NT2/D1 (cell line): ENCODE results near the gene F5.

Experiments used
- DNase-seq: peaks from one replicate; pipeline ENCODE4 v3.0.0-alpha.2; 2011; ENCODE audit warnings: low read depth, low spot score
- H3K27me3 ChIP-seq: 2 replicates; pipeline ENCODE4 v1.6.0; 2011; ENCODE audit warnings: mild to moderate bottlenecking; ENCODE audit not compliant: insufficient read length, insufficient read depth
- H3K36me3 ChIP-seq: 2 replicates; pipeline ENCODE4 v1.6.1; 2011; ENCODE audit warnings: mild to moderate bottlenecking, low read length, mixed read lengths; ENCODE audit not compliant: insufficient read depth, insufficient read length
- H3K4me1 ChIP-seq: 2 replicates; pipeline ENCODE4 v1.5.1; 2011; ENCODE audit not compliant: insufficient read depth, insufficient read length
- H3K4me3 ChIP-seq: 2 replicates; pipeline ENCODE4 v1.5.1; 2011; ENCODE audit warnings: low read depth; ENCODE audit not compliant: insufficient read length
- H3K9ac ChIP-seq: 2 replicates; pipeline ENCODE4 v1.6.0; 2011; ENCODE audit warnings: low read depth; ENCODE audit not compliant: insufficient read length
- H3K9me3 ChIP-seq: 2 replicates; pipeline ENCODE4 v1.5.1; 2011; ENCODE audit warnings: mild to moderate bottlenecking, low read length; ENCODE audit not compliant: insufficient read depth
- SUZ12 ChIP-seq: IDR thresholded peaks from 2 replicates; pipeline ENCODE4 v1.6.1; 2011; ENCODE audit not compliant: insufficient read length, insufficient read depth; ENCODE audit errors: extremely low read depth
- YY1 ChIP-seq: IDR thresholded peaks from 2 replicates; pipeline ENCODE4 v1.6.1; 2011; ENCODE audit not compliant: insufficient read length, insufficient read depth
- ZNF274 ChIP-seq: IDR thresholded peaks from 2 replicates; pipeline ENCODE4 v1.6.1; 2011; ENCODE audit warnings: mild to moderate bottlenecking, low read depth, low read length

F5 gene

GRCh38 chr1:169574336-169574735, 11.9 kb downstream of the F5 start:
- no peak overlapping the region for H3K9ac ChIP-seq
- no peaks in the 10 kb centered on the region for H3K4me1 ChIP-seq
- no peak overlapping the region for H3K4me3 ChIP-seq
- no peak for DNase-seq
- TF ChIP-seq SUZ12: no peak
- H3K36me3 ChIP-seq: no peaks in the 10 kb centered on the region
- no peaks in the 10 kb centered on the region for H3K9me3 ChIP-seq
- H3K27me3 ChIP-seq: no peaks in the 10 kb centered on the region

DNA sequence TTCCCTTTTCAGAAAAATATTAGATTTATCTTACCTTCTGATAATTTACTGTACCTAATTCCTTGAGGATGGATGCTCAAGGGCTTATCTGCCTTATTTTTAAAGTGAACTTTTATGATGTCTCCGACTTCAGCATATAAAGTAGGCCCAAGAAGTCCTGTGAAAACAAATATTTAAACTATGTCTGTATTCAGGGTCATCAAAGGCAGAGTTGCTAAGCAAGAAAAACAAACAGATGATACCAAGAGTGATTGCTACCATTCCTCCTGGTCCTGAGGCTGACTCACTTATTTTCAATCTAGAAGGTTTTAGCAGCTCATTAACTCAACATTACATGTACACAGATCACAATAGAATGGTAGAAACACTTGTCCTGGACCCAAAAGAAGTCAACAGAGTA, 14.1 kb downstream of the F5 start:
- Histone ChIP-seq H3K4me3 (no peak overlapping the region), H3K9ac (no peak overlapping the region), H3K36me3 (no peaks in the 10 kb centered on the region), H3K4me1 (no peaks in the 10 kb centered on the region), H3K9me3 (no peaks in the 10 kb centered on the region), H3K27me3 (no peaks in the 10 kb centered on the region)
- TF ChIP-seq ZNF274 (no peak), SUZ12 (no peak), YY1 (no peak)
- DNase-seq: no peak

DNA sequence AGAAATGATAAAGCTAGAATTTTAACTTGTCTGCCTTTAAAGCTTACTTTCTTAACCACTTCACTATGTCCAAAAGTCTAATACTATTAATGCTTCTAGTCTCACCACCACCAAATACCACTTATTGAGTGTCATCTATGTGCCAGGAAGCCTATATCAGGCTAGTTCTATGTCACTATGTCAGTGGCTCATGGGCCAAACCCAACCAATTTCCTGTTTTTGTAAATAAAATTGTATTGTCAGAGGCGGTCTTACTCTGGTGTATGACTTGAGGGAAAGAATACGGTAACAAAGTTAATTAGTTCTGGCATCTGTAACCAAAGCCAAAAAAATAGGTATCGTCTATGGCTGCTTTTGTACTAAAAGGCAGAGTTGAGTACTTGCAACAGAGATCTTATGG, 14.8 kb downstream of the F5 start:
- DNase-seq: no peak
- Histone ChIP-seq H3K9me3 (no peaks in the 10 kb centered on the region), H3K4me1 (no peaks in the 10 kb centered on the region), H3K27me3 (no peaks in the 10 kb centered on the region), H3K4me3 (no peak overlapping the region), H3K36me3 (no peaks in the 10 kb centered on the region), H3K9ac (no peak overlapping the region)
- TF ChIP-seq SUZ12 (no peak), YY1 (no peak), ZNF274 (no peak)

GRCh38 chr1:169570172-169570574, 16.1 kb downstream of the F5 start:
- no peaks in the 10 kb centered on the region for H3K36me3 ChIP-seq
- no peaks in the 10 kb centered on the region for H3K9me3 ChIP-seq
- no peaks in the 10 kb centered on the region for H3K4me1 ChIP-seq
- TF ChIP-seq ZNF274: no peak
- TF ChIP-seq YY1: no peak
- TF ChIP-seq SUZ12: no peak
- H3K27me3 ChIP-seq: no peaks in the 10 kb centered on the region
- H3K9ac ChIP-seq: no peak overlapping the region
- no peak for DNase-seq
- no peak overlapping the region for H3K4me3 ChIP-seq

DNA sequence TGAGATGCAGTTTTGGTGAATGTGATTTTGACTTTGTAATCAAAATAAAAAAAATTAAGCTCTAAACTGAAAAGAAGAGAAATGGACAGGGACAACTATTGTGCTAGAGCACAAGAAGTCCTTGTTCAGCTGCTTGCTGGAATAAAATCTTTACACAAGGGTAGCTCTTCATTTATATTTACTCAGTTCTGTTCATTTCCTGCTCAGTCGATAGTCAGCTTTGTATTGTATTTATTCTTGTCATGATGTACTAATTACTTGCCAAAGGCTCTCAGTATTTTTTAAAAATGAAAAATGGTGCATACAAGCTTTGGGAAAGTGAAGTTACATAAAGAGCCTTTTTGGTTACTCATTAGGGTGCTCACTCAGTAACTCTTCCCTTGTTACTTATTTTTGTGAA, 17.8 kb downstream of the F5 start:
- no peak for DNase-seq

GRCh38 chr1:169565335-169566271, 20.7 kb downstream of the F5 start:
- no peak for DNase-seq
- Histone ChIP-seq H3K4me1 (no peaks in the 10 kb centered on the region), H3K4me3 (no peak overlapping the region), H3K36me3 (no peaks in the 10 kb centered on the region), H3K9ac (no peak overlapping the region), H3K9me3 (no peaks in the 10 kb centered on the region), H3K27me3 (no peaks in the 10 kb centered on the region)
- TF ChIP-seq SUZ12 (no peak), YY1 (no peak), ZNF274 (no peak)

More for the DNA sequence above, 17.8 kb downstream of the F5 start:
- H3K4me1 ChIP-seq: no peaks in the 10 kb centered on the region
- H3K9me3 ChIP-seq: no peaks in the 10 kb centered on the region
- H3K27me3 ChIP-seq: no peaks in the 10 kb centered on the region
- no peak overlapping the region for H3K9ac ChIP-seq
- TF ChIP-seq ZNF274: no peak
- H3K4me3 ChIP-seq: no peak overlapping the region
- no peaks in the 10 kb centered on the region for H3K36me3 ChIP-seq

DNA sequence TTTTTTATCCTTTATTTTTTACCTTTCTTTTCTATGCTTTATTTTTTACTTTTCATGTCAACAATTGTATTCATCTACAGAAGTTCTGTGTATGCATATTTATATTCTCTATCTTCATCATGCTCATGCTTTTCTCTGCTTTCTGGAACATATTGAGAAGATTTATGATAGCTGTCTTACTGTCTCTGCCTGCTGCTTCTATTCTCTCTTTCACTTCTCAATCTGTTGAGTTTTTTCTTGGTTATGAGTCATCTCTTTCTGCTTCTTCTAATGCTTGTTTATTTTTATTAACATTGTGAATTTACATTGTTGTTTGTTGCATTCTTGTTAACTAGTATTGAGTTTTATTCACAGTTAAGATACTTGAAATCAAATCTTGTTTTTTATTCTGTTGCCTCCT, 22.6 kb downstream of the F5 start:
- no peak overlapping the region for H3K9ac ChIP-seq
- no peaks in the 10 kb centered on the region for H3K9me3 ChIP-seq
- H3K36me3 ChIP-seq: no peaks in the 10 kb centered on the region
- H3K4me3 ChIP-seq: no peak overlapping the region
- no peaks in the 10 kb centered on the region for H3K27me3 ChIP-seq
- H3K4me1 ChIP-seq: no peaks in the 10 kb centered on the region
- no peak for DNase-seq
- no peak for TF ChIP-seq SUZ12
- no peak for TF ChIP-seq YY1
- no peak for TF ChIP-seq ZNF274
